22Rv1 (cell line): ENCODE data around the gene EDN2.

Source experiments
- CTCF ChIP-seq: fragments of 450-650 bp; IDR thresholded peaks from 2 replicates; pipeline ENCODE4 v1.5.1; 2017; ENCODE audit warnings: mild to moderate bottlenecking
- ZFX ChIP-seq: fragments of 450-650 bp; IDR thresholded peaks from 2 replicates; pipeline ENCODE4 v1.6.1; 2017; ENCODE audit warnings: antibody characterized with exemption, borderline replicate concordance

- TF ChIP-seq CTCF (no peak), ZFX (no peak)
Observed at GRCh38 chr1:41440321-41441085, 44.0 kb downstream of the EDN2 start.
